HG02938 (cell line): Measurements from ENCODE around the gene AKT2.

Source experiments
- ATAC-seq: cut with Tn5 transposase; IDR thresholded peaks from one replicate; pipeline ENCODE4 v1.9.1; 2021; ENCODE audit warnings: mild to moderate bottlenecking, moderate library complexity; ENCODE audit not compliant: unreplicated experiment

AKT2 gene

DNA sequence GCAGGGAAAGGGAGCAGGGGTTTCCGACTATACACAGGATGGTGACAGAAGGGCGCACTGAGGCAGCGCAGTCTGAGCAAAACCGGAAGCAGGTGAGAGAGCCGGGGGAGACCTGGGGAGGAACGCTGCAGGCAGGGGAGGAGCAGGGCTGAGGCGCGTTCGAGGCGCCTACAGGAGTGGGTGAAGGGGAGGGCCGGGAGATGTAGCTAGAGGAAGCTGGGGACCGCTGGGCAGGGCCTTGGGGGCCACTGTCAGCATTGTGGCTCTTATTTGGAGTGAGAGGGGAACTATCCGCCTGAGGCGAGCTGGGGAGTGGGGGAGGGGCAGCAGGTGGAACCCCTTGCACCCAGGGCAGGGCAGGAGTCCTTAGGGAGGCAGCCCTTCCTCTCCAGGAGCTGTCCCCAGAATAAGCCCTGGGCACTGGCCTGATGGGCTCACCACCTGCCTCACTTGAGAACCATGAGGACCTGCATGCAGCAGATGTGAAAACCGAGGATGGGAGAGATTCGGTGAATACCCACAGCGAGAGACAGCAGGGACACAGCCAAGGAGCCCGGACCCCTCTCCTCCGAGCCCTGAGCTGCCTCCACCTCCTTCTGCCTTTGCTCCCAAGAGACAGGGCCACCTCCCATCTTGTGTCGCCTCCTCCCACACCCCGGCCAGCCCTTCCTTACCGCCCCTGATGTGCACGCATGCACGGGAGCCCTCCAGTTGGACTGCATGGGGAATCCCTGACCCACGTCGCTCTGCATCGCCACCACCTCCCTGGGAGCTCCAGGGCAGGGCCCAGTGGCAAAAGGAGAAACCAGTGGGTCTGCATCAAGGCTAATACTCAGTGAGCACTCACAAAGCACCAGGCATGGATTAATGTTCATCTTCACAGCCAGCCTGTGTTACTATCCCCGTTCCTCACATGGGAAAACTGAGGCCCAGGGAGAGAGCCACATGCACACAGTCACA is 10.3 kb downstream of the AKT2 start:
- ATAC-seq: no peak

DNA sequence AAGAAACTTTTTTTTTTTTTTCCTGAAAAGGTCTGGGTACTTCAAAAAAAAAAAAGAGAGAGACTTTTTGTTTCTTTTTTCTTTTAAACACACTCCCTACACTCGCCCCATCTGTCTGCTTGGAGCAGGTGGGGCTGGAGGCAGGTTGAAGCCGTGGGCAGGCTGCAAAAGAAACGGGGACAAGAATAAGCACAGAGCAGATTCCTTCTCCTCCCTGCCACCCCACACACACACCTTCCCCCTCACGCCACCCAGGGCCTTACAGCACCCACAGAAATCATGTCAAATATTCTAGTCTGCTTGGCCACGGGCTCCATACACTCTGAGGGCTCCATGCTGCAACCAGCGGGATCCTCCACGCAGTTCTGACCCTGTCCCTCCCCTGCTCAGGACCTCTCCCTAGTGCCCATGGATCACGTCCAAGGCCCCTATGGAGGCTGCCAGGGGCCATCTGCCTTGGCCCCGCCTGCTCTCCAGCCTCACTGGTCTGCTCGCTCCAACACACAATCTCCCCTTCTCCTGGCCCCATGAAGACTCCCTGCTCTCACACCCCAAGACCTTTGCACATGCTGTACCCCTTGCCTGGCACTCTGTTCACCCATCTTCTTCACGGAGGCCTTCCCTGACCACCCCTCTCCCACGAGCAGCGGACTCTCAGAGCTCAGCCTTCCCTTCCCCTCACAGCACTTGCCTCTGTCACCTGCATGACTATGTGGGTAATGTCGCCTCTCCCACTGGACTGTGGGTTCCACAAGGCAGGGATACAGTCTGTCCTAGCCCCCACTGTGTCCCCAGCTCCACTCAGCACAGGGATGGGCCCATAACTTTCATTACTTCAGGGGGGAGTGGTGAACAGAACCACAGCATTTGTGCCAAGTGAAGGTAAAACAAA is 11.4 kb downstream of the AKT2 start:
- no peak for ATAC-seq

DNA sequence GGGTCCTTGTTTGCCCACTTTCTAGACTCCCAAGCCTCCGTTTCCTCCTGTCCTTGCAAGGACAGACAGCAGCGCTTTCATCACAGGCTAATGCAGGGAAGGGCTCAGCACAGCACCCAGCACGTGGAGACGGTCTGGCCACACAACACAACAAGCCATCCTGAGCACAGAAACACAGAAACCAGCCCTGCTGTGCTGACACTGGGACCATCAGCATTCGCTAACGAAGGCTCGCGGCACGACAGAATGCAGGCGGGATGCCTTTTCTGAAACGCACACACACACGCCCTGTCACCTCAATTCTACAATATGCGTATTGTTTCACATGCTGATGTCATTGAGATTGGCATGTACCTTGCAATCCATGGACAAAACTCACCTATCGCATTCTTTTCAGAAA is 12.9 kb downstream of the AKT2 start:
- ATAC-seq: no peak

DNA sequence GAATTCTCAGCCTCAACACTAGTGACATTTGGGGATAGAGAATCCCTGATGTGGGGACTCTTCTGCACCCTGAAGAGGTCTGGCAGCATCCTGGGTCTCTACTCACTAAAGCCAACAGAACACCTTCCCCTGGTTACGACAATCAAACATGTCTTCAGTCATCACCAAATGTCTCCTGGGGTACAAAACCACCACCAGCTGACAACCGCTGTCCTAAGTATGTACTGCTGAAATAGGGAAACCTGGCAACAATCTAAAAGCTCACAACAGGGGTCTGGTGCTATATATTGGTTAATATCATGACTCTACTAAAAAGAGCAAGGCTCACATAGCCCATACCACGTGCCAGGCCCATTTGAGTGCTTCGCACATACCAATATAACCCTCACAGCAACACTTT is 13.4 kb downstream of the AKT2 start:
- ATAC-seq: no peak

DNA sequence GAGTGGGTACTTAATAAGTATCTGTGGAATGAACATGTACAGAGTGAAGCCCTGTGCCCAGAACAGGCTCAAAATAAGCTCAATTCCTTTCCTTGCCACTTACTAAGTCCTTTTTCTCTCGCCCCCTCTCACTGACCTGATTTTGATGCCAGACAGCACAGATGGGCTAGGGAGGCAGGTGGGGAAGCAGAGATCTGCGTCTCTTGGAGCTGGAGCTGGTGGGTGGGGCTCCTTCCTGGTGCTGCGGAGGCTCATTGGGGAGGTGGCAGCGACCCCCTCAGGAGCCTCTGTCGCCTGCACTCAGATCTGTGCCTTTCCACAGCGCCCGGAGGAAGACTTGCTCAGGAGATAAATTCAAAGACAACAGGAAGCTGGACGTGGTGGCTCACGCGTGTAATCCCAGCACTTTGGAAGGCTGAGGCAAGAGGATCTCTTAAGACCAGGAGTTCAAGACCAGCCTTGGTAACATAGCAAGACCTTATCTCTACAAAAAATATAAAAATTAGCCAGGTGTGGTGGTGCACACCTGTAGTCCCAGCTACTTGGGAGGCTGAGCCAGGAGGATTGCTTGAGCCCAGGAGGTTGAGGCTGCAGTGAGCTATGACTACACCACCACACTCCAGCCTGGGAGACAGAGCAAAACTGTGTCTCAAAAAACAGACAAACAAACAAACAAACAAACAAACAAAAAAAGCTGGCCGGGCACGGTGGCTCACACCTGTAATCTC is 14.6 kb downstream of the AKT2 start:
- no peak for ATAC-seq

DNA sequence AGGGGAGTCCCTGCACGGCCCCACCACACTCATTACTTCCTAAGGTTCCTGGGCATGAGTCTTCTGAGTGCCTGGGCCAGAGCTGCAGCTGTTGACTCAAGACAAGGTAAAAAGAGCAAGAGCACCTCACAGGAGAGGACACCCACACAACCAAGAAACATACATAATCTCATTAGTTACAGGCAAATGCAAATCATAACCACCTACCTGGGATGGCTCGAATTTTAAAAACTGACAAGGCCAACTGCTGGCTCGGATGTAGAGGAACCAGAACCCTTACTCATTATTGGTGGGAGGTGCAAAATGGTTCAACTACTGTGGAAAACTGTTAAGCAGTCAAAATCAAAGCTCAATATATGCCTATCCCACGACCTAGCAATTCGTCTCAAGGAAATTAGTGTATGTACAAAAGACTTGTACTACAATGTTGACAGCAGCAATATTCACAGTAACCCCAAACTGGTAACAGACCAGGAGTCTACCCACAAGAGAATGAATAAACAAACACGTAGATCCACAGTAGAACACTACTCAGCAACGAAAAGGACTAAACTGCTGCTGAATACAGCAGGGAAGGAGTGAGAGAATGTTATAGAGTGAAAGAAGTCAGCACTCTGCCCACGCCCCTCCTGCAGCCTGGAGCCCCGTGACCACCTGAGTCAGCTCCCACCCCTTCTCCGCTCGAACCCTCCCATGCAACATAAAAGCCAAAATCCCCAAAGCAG is 15.8 kb downstream of the AKT2 start:
- ATAC-seq: no peak

DNA sequence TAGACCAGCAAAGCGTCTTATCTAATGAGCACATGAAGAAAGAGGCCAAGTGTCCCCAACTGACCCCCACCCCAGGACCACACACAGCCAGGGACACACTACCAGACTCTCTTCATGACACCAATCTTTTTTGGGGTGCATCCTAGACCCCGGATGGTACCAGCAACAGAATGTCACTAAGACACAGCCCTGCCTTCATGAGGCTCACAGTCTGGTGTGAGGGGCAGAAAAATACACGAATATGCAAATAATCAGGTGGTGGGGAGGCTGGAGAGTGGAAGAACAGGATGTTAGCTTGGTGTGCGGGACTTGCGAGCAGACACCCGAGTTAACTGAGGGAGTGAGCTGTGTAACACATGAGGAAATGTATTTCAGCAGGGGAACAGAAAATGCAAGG is 17.5 kb downstream of the AKT2 start:
- no peak for ATAC-seq

DNA sequence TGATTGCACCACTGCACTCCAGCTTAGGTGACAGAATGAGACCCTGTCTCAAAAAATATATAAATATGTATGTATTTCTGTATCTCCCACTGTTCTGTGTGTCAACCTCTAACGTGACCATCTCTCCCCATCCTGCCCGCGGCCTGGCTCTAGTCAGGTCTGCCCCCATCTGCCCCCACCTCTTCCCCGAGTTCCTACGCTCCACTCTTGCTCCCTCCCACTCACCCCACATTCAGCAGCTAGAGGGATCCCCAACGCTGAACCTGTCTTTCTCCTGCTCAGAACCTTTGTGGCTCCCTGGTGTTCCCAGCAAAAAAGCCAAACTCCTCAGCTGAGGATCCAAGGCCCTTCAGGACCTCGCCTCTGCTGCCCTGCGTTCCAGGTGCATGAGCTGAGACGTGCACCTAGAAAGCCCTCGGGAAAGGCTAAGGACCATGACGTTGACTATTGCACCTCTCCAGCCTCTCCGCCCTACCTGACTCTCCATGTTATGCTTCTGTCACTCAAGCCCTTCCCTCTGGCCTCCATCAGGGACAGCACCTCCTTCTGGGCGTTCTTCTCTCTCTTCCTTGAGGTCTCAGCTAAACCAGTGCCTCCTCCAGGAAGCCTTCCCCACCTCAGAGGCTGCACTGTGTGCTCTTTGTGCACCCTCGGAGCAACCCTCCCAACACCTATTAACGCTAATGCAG is 18.1 kb downstream of the AKT2 start:
- no peak for ATAC-seq

DNA sequence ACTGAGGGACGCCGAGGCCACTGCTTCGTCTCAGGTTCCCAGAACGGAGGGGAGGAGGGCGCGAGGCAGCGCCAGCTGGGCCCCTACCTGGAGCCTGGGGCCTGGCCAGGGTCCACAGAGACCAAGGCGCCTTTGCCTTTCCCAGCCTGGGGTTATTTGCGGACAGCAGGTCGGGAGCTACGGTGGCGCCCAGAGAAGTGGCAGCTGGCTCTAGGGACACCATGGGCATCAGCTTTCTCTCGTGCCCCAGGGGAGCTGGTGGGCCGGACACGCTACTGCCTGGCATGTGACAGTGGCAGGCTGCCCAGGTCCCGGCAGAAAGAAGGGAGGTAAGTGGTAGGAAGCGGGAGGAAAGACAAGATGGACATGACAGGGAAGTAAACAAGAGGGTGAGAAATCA is 19.0 kb downstream of the AKT2 start:
- ATAC-seq: no peak

DNA sequence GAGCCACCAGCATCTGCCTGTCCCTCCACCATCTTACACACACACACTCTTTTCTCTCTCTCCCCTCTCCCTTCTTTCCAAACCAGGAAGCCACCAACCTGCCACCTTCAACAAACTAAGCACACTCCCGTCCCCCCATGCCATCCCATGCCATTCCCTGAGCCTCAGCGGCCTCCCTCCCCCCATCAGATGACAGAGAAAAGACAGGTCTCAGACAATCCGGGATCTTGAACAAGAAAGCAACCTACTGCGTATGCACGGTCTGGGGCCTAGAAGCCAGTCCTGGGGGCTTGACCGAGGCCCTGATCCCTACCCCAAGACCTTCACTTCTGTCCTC is 19.4 kb downstream of the AKT2 start:
- ATAC-seq: no peak

DNA sequence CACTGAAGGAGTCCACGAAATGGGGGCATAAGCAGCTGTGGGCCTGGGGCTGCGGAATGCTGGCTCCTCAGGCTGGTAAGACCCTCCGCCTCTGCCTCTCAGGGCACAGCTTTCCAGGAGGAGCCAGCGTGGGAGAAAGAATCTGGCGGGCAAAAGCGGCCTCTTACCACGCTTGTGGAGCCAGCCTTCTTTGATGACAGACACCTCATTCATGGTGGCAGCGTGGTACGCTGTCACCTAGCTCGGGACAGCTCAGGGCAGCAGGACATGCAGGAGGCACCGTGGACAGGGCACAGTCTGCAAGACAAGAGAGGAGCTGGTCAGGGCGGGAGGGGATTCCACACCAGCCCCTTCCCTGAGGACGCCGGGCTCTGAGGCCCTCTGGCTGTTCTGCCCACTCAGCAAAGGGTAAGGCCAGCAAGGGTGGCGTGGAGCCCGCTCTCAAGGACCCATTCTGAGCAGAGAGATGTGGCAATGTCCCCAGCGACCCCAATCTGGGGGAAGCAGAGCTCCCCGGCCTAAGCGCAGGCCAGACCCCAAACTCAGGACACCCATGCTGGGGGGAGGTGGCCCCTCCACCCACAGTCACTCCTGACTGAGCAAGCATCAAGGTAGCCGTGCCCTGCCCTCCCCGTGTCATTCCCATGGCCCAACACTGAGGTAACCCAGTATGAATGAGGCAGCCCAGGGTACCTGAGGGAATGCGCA is 19.9 kb downstream of the AKT2 start:
- no peak for ATAC-seq

DNA sequence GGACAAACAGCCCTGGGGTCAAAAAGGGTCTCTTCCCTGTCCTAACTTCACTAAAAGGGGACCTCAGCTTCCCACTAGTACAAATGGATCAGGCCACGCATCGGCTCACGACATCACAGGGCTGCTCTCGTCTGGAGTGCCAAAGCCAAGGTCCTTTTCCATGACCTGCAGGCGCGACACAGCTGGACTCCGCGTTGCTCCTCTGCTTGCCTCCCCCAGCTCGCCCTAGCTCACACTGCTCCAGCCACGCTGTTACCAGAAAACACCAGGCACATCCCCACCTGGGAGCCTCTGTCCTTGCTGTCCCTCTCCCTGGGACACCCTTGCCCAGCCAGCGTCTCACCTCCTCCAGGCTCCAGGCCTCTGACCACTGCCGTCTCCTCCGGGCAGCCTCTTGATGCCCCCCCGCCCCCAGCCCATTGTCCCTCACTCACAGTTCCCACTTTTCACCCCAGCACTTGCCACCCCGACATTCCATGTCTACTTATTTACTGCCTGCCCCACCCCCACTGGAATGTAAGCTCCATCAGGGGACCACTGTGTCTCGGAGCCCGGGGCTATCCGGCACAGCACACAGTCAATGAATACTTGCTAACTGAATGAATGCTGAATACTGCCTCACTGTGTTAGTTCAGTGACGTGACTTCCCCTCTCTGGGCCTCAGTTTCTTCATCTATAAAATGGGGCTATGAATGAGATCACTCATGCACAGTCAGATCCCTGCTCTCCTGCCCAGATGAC is 20.7 kb downstream of the AKT2 start:
- no peak for ATAC-seq

DNA sequence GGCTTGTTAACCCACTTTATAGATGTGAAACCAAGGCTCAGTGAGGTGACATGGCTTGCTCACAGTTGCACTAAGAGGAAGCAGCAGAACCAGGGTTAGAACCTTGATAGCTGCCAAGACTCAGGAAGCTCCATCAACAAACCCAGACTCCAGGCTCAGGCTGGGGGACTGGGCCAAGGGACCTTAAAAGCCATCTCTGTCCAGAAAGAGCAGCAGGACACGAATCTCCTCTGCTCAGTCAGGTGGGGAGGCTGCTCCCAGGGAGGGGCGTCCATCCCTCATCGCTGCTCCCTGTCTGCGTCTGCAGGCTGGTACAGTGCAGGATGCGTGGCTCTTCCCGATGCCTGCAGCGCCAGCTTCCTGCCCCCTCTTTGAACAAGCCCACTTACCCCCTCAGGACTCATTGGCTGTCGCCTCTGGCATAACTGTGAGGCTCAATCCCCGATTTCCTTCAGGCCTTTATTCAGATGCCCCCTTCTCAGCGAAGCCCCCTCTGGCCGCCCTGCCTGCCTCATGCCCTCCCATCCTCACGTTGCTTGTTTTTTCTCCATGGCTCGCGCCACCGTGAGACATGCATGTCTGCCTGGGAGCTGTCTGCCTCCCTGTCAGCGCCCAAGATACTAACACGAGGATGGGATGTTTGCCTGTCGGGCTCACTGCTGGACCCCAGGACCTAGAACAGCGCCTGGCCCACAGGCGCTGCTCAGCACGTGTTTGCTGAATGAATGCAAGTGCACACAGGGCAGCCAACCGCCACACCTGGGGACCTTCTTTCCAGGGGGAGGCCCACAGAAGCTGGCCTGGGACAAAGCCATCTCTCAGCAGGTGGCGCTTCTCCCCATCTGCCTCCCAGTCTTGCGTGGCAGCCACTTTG is 21.5 kb downstream of the AKT2 start:
- no peak for ATAC-seq

DNA sequence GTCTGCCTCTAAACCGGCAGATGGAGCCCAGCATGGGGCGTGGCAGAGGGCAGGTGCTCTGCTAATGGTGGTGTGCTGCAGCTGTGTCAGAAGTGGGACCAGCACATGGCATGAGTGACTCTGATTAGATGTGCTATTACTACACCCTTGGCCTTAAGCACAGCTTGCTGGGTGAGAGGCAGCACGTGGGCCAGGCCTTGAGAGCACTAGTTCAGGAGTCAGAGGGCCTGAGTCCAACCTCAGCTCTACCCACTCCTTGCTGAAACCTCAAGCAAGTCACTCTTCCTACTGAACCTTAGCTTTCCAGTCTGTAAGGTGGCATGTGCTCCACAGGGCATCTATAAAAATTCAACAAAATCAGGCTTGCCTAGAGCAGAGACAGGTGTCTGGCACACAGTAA is 22.7 kb downstream of the AKT2 start:
- no peak for ATAC-seq

DNA sequence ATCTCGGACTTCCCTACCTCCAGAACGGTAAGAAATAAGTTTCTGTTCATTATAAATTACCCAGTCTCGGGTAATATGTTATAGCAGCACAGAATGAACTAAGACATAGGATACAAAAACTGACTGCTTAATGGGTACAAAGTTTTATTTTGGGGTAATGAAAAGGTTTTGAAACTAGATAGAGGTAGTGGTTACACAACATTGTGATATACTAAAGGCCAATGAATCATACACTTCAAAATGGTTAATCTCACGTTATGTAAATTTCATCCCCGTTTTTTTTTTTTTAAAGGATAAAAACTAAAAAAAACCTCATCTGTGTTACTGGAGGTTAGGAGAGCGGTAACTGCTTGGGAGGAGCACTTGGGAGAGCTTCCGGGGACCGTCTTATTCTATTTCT is 23.5 kb downstream of the AKT2 start:
- ATAC-seq: no peak

DNA sequence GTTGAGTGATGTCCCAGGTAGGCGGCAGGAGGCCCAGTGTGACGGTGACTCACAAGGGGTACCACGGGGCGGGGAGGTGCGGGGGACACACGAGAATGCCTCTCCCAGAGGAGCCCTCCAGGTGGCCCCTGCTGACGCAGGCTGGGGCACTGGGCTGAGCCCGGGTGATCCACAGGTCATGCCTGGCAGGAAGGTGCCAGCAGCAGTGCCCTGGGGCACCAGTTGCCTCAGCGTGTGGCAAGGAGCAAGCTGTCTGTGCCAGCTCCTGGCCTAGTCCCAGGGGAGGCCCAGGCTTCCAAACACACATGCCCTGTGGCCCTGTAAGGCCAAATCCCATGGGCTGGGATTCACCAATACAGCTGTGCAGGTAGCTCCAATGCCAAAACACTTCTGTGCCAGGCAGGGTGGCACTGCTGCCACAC is 28.0 kb downstream of the AKT2 start:
- no peak for ATAC-seq

DNA sequence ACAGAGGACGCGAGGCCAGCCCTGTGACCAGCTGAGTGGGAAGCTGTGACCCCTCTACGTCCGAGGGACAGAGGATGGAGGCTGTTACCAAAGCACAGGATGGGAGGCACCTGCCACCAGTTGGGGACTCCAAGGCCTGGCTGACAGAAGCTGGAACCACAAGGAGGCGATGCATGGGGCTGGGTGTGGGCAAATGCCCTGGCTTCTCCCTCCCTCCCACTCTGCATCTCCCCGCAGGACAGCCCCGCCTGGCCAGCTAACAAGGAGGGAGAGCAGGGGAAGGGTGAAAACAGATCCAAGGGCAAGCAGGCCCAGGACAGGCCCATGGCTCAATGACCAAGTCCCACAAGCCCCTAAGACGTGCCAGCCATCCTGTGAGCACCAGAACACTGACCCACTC is 28.6 kb downstream of the AKT2 start:
- no peak for ATAC-seq

DNA sequence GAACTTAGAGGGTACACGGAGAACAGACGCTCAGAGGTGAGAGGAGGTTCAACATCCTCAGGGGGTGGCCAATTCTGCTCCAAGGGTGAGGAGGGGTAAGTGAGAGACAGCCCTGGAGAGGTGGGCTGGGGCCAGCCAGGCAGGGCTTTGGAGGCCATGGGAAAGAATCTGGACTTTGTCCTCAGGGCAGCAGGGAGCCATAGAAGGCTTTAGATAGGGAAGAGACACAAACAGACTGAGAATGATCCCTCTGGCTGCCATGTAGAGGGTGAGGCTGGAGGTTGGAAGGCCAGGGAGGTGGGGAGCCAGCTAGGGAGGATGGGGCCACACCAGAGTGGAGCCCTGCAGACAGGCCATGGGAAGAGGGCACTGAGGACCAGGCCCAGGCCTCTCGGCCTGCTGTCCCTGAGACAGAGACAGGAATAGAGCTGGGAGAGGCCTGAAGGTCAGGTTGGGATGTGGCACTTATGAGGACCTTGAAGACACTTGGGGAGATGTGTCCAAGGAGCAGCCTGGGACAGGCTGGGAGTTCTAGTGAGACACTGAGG is 29.5 kb downstream of the AKT2 start:
- no peak for ATAC-seq
